CD4-positive, alpha-beta T cell treated with Interleukin-6 at 100 ng/mL for 8 hours (primary cell): Measurements from ENCODE around the gene RARG.
A peak's percentile ranks its signal among the peaks of the same experiment; 100 is the strongest.

Experiments
- DNase-seq: peaks from one replicate; pipeline ENCODE4 v3.0.0-alpha.2; 2020; ENCODE audit warnings: mixed read lengths, low spot score

The RARG gene

DNA sequence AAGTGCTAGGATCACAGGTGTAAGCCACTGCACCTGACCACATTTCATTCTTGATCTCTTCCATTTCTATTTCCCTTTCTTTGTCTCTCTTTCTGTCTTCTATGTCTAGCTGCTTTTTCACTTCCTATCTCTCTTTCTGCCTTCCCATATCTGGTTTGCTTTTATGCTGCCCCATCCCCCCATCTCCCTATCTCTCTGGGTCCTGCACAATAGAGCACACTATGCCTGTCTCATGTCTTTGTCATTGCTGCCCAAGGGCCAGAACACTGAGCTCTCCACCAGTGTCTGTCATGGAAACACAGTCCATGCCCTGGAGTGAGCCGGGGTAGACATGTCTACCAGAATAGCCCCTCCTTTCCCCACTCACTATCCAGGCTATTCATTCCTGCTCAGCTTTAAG lies 12.3 kb upstream of the RARG start:
- DNase-seq, result no peak

- no peak for DNase-seq
These were observed 9.8 kb upstream of the RARG start for GRCh38 chr12:53241623-53242412.

GRCh38 chr12:53239643-53240258 lies 7.7 kb upstream of the RARG start:
- DNase-seq, result no peak

DNA sequence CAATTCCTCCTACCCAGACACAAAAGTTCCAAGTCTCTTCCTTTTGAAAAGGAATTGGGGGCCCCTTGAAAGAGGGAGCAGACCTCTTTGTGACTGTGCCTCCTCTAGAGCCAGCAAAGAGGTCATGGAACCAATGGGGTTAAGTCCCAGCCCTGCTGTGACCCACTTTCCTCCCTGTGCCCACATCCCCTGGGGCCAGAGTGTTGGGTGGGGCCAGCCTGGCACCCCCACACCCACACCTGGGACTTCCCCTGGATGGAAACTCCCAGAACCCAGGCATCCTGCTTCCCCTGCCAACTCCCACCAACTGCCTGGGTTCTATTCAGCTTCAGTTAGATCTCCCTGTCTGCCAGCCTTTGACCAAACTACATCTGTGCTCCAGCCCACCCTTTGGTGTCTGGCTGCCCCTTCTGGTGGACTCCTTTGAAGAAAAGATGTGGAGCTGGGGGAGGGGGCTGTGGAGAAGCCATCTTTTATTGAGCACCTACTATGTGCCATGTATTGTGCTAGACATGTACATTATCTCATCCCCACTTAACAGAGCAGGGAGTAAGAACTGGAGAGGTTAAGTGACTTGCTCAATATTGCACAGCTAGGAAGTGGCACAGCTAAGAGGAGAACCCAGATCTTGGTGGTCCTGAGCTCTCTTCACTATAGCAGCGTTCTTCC lies 4.6 kb upstream of the RARG start:
- peak; percentile 68 for DNase-seq

DNA sequence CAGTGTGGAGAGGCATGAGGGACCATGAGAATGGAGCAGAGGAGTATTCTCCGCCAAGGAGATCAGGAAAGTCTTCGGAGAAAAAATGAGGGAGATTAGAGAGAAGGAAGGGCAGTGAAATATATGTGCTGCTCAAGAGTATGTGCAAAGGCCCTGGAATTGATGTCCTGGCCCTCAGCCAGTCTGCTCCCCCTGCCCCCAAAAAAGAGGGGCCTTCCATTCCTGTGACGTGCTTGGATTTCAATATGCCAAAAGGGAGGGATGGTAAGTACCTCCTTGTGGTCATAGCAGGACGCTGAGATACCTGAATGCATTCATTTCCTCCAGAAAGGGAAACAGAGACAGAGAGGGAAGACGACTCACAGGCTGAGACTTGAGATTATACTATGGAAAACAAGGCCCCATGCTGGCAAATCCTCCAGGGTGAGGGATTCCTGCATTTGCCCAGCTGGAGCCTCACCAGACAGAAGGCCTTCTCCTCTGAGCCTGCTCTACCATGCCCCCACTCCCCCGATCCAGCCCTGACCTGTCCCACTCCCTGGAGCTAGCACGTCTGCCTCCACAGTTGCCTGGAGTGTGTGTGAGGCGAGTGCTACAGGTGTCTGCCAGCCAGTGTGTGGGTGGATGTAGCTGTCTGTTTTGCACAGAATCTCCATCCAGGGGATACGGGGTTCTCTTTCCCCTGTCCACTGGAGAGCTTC lies 3.9 kb upstream of the RARG start:
- DNase-seq, result no peak

DNA sequence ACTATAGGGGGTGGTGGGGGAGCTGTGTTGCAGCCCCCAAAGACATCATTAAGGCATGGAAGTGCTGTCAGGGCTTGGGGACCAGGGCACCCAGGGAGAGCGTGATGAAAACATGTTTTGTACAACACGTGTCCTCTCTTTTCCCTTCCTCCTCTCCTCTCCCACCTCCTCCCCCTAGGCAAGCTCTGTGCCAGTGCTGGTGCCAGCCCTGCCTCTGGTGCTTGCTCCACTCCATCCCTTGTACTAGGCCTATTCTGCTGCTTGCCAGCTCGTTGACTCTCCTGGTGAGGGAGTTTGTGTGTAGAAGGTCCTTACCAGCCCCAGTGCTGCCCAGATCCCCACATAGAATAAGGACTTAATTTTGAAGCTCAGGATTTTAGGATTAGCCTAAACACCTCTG lies 3.2 kb upstream of the RARG start:
- DNase-seq, result no peak

GRCh38 chr12:53234271-53234914 lies 2.4 kb upstream of the RARG start:
- no peak for DNase-seq

DNA sequence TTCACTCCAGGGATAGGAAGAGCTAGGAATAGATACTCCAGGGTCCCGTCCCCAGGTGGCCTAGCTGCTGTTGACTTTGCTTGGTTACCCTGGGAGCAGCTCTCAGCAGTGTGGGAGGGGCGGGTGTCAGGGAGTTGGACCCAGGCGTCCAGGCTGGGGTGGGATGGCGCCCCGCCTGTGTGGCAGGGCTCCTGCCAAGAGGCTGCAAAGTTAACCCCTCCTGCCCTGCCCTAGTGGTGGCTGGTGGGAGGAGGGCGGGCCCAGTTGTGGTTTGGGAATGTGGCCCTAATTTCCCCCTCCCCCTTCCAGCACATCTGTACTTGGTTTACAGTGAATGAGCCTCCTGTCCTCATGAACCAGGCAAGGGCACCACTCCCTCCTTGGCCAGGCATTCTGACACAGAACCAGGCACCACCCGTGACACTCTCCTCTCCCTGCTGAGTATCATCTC lies 1.7 kb upstream of the RARG start:
- DNase-seq, result no peak

DNA sequence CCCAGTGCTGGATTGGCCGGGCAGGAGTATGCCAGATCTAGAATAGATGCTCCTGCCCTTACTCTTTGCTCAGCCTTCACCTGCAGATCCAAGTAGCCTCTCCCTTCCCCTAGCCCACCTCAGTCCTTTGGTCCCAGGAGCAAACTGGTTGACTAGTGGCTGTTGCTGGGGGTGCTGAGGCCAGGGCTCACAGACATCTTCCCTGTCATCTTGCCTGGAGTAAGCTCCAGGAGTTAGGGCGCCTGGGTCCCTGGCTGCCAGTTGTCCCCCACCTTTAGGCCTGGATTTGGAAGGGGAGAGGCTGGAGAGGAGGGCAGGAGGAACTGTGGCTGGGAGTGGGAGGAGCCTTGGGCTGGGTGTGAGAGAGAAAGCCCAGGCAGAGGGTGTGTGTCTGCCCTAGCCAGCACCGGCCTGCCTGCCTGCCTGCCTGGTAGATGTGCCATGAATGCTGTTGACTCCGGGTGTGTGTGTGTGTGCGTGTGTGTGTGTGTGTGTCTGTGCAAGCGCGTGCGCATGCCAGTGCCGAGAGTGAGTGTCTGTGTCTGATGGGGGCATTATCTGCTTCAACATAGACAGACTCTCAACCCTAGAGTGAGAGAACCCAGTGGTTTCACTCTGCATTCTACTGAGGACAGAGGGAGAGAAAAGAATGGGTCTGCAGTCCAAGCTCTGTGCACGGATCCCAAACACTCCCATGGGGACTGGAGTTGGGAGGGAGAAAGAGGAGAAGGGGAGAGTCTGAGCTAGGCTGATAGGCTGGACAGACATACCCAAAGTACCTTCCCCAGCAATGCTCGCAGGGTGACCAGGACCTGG lies 845 bp upstream of the RARG start:
- DNase-seq, result peak; percentile 50

DNA sequence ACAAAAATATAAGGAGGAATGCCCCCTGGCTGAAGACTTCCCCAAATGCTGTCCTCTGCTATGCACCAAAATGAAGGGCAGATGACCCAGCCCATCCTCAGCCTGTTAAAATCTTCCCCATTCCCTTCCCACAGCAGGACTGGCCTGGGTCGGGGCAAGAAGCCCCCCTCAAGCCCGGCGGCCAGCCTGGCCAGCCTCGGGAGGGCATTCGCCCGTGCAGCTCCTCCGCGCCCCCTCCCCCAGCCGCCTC lies 413 bp downstream of the RARG start:
- no peak for DNase-seq

- no peak for DNase-seq
These were observed 1.7 kb downstream of the RARG start for GRCh38 chr12:53230108-53230845.

GRCh38 chr12:53229454-53229853 lies 2.6 kb downstream of the RARG start:
- no peak for DNase-seq

GRCh38 chr12:53227836-53228235 lies 4.2 kb downstream of the RARG start:
- no peak for DNase-seq

GRCh38 chr12:53227341-53227740 lies 4.7 kb downstream of the RARG start:
- DNase-seq, result no peak

GRCh38 chr12:53226815-53227214 lies 5.2 kb downstream of the RARG start:
- DNase-seq, result no peak

- no peak for DNase-seq
These were observed 6.2 kb downstream of the RARG start for GRCh38 chr12:53225635-53226424.

- DNase-seq, result no peak
These were observed 6.9 kb downstream of the RARG start for GRCh38 chr12:53224897-53225634.

DNA sequence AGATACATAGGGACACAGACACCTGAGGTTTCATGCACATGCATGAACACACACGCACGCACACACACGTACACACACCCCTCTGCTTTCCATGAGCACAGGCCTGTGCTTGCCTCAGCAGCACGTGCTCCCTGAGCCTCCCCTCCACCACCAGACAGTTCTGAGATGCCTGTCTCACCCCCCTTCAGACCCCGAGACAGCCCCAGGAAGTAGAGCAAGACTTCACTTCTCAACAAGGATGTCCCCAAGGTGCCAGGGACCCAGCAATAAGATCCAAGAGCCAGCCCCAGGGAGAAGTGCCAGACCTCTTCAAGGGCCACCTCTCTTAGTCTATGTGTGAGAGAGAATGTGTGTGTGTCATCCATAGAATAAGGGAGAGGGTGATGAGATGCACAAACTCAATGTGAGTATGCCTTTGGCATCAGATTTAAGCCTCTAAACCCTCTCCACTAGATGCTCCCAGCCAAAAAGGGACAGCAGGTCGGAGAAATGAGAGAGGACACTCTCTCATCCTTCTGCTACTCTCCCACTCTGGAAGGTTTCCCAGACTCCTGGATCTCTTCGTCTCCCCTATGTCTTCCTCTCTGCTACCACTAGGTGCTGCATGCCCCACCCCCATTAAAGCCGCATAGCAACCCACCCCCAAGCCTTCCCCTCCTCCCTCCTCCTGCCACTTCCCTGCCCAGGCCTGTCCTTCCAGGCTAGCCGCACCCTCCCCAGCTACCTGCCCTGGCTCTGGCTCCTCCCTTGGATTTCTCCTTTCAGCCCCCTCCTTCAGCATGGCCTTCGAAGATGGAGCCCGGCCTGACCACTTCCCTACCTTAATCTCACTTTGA lies 7.7 kb downstream of the RARG start:
- DNase-seq, result no peak
